ENCODE results near the gene VEPH1.

GRCh38 chr3:157540656-157541055 is 37.4 kb upstream of the VEPH1 start:
- no peak for TF ChIP-seq POLR2A (IDR thresholded peaks at IDR 0.05)
- TF ChIP-seq, protein P1, sequence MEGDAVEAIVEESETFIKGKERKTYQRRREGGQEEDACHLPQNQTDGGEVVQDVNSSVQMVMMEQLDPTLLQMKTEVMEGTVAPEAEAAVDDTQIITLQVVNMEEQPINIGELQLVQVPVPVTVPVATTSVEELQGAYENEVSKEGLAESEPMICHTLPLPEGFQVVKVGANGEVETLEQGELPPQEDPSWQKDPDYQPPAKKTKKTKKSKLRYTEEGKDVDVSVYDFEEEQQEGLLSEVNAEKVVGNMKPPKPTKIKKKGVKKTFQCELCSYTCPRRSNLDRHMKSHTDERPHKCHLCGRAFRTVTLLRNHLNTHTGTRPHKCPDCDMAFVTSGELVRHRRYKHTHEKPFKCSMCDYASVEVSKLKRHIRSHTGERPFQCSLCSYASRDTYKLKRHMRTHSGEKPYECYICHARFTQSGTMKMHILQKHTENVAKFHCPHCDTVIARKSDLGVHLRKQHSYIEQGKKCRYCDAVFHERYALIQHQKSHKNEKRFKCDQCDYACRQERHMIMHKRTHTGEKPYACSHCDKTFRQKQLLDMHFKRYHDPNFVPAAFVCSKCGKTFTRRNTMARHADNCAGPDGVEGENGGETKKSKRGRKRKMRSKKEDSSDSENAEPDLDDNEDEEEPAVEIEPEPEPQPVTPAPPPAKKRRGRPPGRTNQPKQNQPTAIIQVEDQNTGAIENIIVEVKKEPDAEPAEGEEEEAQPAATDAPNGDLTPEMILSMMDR (IDR thresholded peaks at IDR 0.05 in 4 of 5, conservative IDR thresholded peaks at IDR 0.05 in 1 of 5): no peak

Measured in gastrocnemius medialis (tissue), 4 donors.